ENCODE data around the gene HSPB9.
A peak's percentile ranks its signal among the peaks of the same experiment; 100 is the strongest.

Gene HSPB9, protein sequence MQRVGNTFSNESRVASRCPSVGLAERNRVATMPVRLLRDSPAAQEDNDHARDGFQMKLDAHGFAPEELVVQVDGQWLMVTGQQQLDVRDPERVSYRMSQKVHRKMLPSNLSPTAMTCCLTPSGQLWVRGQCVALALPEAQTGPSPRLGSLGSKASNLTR

DNA sequence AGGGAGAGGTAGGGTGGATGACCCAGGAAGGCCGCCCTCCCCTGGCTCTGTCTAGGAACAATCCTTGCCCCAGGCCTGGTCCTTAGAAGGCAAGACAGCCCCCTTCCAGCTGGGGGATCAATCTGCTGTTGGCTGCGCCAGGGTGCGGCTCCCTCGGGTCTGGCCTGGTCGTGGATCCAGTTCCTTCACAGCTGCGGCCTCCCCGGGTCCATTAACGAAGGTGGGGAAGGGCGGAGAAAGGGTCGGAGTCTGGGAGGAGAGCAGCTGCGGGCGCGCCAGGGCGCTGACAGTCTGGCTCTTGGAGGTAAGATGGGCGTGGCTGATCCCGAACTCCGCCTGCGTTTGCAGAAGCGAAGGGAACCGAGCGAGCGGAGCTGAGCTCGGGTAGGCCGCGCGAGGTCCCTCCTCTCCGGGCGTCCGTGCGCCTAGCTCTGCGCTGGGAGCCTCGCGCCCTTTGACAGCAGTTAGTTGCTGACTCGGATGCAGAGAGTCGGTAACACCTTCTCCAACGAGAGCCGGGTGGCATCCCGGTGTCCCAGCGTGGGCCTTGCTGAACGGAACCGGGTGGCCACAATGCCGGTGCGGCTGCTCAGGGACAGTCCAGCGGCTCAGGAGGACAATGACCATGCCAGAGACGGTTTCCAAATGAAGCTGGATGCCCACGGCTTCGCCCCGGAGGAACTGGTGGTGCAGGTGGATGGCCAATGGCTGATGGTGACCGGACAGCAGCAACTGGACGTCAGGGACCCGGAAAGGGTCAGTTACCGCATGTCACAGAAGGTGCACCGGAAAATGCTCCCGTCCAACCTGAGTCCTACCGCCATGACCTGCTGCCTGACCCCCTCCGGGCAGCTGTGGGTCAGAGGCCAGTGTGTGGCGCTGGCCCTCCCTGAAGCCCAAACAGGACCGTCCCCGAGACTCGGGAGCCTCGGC lies at the start of gene HSPB9:
HSPB9 (plus strand) TSS at position 434 of the 933 bp plus-strand sequence; CDS start at position 481, 47 bp downstream.
- DNase-seq = peak in 1 of 2 experiments; percentile 23

DNA sequence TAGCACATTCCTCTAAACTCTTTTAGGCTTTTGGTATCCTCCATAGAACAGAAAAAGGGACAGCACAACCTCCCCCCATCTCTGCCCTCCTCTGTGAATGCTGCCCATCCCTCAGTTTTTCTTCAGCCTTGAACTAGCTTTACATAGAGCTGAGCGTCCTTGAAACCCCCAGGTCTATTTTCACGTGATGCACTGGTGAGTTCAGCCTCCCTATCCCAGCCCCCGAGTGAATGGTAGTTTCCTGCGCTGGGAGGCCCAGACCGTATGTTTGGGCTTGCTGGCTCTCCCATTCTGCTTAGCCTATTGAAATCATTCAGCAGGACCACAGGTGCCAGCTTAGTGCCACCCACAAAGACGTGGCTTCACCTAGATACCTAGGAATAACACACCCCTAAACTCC lies 46.8 kb upstream of the HSPB9 start:
- DNase-seq = no peak

DNA sequence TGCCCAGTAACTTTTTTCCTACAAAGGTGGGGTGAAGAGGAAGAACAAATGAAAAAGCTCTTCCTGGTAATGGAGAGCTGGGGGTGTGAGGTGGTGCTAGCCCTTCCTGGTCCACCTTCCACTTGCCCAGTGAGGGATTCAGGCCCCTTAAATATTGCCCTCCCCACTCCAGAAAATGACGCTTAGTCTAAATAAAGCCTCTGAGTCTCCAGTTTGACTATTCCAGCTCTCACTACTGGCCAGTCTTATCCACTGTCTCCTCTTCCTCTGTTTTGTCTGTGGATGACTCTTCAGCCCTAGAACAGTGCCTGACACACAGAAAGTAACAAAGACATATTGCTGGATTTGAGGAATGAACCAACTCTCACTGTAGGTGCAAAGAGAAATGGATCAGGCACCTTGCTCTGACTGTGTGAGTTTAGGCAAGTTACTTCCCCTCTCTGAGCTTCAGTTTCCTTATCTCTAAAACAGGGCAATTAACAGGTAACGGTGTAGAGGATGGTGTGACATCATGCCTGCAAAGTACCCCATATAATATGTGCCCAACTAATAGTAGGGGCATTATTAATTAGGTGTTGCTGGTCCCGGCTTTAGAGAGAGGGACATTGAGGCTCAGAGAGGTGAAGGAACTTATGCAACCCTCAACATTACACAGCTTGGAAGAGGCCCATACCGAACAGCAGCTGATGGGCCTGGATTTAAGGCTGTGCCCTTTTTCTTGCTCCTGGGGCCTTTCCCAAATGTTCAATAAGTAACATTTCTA lies 45.6 kb upstream of the HSPB9 start:
- no peak for DNase-seq

DNA sequence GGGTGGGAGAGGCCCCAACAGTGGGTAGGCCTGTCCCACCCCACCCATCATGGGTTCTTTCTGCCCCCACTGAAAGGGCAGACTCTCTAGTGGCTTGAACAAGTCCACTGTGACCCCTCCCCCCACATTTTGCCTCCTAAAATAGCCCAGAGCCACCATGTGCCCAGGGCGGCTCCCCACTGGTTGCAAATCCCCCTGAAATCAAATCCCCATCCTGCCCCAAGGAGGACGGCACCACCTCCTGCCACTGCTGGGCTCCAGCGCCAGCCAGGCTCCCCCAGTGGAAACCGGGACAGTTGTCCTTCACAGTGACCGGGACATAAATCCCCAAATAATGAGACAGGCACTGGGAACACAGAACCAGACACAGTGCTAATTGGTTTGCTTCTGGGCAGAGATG lies 44.8 kb upstream of the HSPB9 start:
- DNase-seq = no peak

DNA sequence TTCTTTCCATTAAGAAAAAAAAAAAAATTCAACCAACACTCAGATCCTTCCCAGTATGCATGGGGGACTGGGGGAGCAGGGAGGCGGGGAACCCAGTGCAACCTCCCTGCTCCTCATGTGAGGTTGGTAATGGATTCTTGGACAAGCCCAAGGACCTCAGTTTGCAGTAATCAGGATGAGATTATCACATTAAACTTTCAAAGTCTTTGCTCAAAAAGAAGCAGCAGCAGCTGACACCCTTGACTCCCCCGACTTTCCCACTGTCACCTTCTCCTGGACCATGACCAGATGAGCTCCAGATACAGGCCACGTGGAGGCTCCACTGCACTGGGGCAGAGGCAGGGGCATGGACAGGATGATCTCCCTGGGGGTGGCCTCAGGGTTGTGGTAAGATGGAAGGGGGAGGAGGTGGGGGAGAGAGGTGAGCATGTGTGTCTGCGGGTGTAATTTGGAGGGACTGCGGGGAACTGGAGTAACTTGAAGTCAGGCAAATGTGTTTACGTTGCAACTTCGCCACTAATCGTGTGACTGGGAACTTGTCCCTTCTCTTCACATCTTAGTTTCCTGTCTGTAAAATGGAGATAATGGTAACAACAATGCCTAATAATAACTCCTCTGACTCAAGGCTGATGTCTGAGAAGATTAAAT lies 44.1 kb upstream of the HSPB9 start:
- no peak for DNase-seq

DNA sequence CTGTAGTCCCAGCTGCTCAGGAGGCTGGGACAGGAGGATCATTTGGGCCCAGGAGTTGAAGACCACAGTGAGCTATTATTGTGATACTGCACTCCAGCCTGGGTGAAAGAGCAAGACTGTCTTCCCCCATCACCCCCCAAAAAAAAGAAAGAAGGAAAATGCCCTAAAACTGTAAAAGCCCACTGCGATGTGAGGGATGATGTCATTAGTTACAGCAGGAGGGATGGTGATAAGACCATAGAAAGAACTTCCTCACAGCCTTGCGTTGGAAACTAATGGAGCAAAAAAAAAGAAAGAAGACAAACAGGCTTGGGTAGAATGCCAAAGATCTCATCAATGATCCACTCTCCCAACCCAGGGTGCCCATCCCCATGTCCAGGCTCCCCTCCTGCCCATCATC lies 43.1 kb upstream of the HSPB9 start:
- no peak for DNase-seq

DNA sequence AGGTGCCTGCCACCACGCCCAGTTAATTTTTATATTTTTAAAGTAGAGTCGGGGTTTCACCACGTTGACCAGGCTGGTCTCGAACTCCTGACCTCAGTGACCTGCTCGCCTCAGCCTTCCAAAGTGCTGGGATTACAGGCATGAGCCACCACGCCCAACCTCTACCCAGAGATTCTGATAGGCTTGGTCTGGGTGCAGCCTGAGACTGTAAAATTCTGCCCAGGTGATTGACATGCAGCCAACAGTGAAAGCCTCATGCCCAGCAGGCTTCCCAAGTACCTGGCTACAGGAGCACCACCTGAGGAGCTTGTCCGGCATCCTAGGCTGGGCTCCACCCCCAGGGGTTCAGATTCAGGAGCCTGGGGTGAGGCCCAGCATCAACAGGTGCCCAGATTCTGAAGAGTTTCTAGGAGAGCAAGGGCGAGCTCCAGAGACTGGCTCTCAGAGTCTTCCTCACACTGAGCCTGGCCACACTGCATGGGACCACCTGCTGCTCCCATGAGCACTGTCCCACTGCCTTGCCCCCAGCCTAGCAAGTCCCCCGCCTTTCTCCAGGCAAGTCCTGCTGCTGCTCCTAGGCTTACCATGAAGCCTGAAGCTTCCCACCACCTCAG lies 41.0 kb upstream of the HSPB9 start:
- no peak for DNase-seq

DNA sequence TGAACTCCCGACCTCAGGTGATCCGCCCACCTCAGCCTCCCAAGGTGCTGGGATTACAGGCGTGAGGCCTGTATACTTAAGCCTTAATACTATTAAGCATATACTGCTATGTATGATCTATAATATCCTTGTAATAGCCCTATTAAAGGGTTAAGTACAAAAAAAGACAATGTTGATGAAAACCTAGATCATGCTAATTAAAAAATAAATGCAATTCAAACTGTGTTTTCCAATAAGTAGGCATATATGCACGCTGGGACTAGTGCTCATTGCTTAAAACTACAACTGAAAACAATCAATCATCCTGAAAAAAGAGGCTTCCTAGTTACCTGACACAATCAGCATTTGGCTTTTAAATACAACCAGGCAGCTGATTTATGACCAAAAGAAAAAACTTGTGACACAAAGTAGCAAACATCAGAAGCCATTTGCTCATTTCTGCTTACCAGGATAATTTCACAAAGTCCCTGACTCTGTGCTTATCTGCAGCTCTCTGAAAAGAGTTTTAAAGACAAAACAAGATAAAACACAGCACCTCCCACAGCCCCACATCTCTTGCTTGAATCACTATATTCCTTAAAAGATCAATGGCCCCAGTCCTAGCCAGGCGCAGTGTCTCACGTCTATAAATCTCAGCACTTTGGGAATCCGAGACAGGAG lies 35.4 kb upstream of the HSPB9 start:
- no peak for DNase-seq

DNA sequence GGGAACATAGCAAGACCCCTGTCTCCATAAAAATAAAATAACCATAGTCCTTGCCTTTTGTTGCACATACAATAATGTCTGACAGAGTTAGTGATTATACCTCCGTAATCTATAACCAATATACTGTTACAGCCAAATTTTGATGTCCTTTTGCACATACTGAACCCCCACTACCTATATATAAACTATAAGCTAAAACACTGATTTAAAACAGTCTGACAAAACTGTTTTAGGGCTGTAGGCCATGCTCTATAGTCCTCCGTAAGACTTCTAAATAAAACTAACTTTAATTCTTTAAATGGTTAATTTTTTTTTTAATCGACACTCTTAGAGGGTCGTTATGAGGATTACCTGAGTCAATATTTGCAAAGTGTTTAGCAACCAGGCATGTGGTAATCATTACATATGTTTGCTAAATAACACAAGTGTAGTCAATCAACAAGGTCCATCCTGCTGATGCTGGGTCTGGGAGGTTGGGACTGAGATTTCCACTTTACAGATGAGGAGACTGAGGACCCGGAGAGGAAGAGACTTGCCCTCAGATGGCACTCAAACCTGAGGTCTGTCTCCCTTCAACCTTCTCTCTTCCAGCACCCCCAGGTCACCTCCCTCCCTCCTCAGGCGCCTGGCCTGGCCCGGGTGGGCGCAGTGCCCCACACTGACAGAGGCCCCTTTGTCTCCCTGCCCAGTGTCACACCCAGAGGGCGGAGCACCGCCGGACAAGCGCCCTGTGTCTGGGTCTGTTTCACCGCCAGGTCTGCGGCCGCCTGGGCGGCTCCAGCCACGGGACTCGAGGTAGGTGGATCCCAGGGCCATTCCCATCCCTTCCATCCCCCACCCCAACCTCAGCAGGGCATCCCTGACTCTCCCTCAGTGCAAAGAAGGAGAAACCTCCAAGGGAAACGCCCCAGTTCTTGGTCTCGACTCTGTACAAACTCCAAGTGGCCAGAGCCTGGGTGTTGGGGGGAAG lies 34.6 kb upstream of the HSPB9 start:
- peak in 1 of 2 experiments; percentile 9 for DNase-seq

DNA sequence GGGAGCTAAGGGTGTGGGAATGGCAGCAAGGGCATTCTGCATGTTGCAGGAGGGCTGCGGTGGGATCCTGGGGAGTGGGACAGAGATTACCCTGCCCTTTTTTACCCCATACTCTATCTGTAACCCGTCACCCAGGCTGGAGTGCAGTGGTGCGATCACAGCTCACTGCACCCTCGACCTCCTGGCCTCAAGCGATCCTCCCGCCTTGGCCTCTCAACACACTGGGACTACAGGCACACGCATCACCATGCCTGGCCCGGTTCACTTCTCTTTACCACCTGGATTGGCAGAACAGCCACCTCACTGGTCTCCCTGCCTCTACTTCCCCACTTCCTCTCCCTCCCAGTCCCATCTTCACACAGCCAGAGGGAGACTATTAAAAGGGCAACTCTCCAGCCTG lies 33.9 kb upstream of the HSPB9 start:
- DNase-seq = no peak

DNA sequence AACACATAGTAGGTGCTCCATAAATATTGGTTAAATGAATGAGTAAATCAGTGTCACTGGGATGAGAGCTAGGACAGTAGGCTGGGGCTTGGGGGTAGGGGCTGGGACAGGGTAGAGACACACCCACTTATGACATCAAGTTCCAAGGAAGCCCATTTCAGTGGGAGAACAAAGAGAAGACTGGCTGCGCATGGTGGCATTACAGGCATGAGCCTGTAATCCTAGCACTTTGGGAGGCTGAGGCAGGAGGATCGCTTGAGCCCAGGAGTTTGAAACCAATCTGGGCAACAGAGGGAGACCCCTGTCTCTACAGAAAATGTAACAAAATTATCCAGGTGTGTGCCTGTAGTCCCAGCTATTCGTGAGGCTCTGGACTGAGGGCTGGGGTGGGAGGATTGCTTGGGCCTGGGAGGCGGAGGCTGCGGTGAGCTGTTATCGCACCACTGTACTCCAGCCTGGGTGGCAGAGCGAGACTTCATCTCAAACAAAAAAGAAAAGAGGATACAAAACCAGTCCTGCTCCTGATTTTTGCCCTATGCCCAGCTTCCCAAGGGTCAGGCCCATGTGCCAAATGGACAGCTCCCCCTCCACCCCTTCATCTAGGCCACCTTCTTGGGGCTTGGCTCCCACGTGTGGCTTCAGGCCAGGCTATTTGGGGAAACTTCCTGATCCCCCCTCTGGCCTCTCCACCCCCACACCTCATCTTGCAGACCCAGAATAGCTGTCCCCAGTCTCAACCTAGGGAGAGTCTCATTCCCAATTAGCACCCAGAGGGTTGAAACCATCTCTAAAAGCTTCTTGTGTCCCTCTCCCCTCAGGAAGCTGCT lies 31.4 kb upstream of the HSPB9 start:
- DNase-seq = no peak

DNA sequence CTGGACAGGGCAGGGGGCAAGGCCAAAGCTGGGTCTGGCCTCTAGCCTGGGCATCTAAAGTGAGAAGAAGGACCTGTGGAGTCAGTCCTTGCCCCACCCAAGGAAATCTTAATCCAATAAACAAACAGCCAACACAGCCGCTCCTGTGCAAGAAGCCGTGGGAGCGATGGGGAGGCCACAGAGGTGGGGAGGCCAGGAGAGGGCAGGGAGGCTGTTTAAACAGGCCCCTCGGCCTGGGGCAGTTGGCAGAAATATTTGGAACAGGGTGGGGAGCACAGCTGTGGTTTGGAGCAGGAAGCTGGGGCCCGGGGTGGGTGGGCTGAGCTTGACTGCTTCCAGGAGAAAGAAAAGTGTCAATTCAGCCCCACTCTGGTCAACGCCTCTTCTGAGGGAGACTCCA lies 29.7 kb upstream of the HSPB9 start:
- no peak for DNase-seq

DNA sequence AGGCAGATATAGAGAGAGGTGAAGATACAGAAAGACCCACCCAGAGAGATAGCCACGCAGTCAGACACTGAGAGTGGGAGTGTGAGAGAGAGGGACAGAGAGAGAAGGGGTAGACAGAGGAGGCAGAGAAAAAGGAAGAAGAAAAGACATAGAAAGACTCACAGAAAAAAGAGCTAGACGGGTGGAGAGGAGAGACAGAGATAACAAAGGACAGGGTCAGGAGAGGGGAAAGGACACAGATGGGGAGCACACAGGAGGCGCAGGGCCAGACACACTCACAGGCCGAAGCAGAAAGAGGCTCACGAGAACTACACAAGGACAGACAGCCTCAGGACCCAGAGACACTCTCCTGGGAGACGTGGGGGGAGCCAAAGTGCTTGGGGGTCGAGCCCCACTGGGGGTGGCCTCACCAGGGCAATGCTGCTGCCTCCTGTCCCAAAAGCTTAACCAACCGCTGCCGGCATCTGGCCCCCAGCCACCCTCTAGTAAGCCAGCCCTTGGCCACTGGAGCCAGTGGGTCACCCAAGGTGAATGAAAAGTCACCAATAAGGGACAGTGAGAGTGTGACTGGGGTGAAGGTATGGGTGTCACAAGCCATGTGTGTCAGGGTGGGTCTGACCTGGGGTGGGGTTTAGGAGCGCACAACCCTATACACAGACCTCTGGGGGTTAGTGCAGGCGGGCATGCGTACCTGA lies 28.1 kb upstream of the HSPB9 start:
- DNase-seq = no peak

DNA sequence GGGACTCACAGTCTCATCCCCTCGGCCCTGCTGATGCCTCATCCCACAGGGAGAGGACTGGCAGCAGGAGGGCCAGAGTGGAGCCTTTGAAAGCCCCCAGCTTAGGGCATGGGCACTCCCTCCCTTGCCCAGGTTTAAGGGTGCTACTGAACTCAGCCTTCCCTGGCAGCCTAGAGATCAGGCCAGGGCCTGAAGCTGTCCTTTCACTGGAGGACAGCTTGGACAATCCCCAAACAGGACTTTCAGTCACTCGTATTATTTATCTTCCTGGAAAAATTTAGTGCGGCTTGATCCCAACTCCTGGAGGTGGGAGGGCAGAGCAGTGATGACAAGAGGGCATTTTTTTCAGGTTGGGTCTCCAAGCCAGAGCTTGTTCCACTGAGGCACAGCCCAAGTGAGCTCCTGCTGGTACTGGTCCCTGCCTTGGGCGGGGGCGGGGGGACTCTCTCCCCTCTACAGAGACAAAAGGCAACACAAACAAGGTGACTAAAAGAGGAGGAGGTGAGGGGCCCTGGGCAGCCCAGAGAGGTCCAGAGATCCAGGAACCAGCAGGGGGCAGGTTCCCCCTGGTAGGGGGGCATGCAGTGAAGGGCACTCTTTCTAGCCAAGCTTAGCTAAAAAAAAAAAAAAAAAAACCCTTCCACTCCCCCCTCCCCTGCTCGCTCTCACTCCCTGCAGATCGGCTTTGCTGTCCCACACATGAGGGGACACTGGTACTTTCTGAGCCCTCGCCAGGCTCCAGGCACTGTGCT lies 26.1 kb upstream of the HSPB9 start:
- no peak for DNase-seq

DNA sequence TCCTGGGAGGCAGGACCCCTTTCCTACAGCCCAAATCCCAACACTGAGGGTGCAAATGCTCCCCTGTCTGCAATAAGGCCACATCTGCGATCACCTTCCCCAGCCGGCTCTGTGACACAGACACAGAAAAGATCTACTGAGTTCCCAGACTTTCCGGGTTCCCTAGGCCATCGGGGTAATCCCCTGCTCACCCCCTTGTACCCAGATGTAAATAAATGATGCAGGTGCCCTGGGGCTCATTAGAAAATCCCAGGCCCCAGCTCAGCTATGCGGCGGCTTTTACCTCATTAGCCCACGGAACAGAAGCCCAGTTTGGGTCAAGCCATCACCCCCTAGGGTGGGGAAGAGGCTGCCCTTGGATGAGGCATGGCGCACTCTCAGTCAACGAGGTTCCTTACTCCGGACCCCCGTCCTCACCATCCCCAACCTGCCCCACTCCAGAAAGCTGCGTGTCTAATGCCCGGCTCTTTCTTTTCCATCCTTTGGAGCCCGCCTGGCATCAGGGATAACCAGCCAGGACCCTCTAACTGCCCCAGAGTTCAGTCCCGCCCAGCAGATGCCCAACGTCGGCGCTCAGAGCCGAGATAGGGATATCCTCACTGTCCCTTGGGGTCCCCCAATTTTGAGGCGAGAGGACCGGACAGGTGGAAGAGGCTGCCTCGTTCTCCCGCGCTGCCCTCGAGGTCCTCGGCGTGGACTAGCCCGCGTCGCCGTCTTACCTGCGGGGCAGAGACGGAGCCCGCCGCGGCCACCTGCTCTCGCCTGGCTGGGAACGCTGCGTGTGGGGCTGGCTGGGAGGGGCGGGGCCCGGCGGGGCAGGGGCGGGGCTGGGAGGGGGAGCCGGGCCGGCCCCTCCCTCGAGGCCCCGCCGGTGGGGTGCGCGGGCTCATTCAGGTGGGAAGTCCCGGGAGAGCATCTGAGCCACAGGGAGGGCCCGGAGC lies 24.6 kb upstream of the HSPB9 start, which contains the start of gene ZNF385C:
ZNF385C (minus strand) TSS at position 783 of the 941 bp plus-strand sequence. CDS start 35,417 bp downstream, outside the sequence.
- DNase-seq = no peak

DNA sequence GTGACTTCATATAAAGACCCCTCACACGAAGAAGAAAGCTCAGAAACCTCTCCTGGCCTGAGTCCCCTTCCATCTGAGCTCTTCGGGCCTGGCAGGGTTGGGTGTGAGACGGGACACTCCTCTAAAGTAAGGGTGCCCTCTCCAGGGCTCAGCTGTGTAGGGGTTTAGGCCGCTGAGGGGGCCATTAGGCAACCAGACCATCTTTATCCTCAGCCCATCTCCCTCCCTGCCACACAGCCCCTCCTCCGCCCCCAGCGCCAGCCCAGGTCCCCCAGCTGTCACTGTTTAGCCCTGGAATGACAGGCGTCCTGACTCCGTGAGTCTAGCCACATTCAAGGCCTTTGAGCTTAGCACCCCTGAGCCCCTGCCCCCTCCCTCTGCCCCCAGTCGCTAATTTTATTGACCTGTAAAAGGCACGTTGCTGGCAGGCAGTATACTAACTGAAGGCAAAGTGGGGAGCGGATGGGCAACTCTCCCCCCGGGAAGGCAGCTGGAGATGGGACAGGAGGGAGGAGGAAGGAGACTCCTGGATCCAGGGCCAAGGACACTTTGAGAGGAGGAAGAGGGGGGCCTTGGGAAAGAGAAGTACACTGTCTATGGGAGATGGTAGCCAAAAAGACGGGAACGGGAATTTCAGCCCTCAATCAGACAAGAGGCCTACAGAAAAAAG lies 23.7 kb upstream of the HSPB9 start:
- DNase-seq = no peak

All from NCI-H2081 (cell line).